Caco-2 (cell line): ENCODE results near the gene PHACTR1. TPM values are rescaled to one million over a fixed set of nuclear protein-coding genes. Genes with fewer than 3 reads are reported as not detected.

Source experiments
- BruUV-seq: library from RNA; stranded (reverse); fragments of 400-500 nt; replicated peaks from 2 replicates; lab custom pipeline; 2021; lab: Mats Ljungman, UMichigan
- CTCF ChIA-PET: fragments of 300-600 bp; sonication (Branson Sonifier 250); formaldehyde crosslinking; loops from one replicate; lab custom pipeline; 2022; ENCODE audit warnings: antibody characterized with exemption; lab: Charles Lee
- POLR2A ChIA-PET: fragments of 300-600 bp; sonication (Branson Sonifier 250); formaldehyde crosslinking; loops from one replicate; lab custom pipeline; 2022; ENCODE audit warnings: antibody characterized with exemption; lab: Charles Lee
- DNase-seq, 2 experiments: peaks; one replicate each; pipeline versions ENCODE4 v3.0.0 to v3.0.0-alpha.2; 2020 to 2022
- H3K27me3 ChIP-seq: replicated peaks from 2 replicates; pipeline ENCODE4 v1.6.0; 2011; ENCODE audit warnings: low read length; ENCODE audit not compliant: control insufficient read depth, insufficient read depth
- H3K36me3 ChIP-seq: 2 replicates; pipeline ENCODE4 v1.5.1; 2011; ENCODE audit warnings: low read length; ENCODE audit not compliant: control insufficient read depth, insufficient read depth
- H3K4me1 ChIP-seq: fragments of 250-450 bp; sonication (Bioruptor Pico); 2 replicates; pipeline ENCODE4 v1.5.1; 2020; ENCODE audit warnings: mild to moderate bottlenecking
- H3K4me3 ChIP-seq: 2 replicates; pipeline ENCODE4 v1.5.1; 2011; ENCODE audit warnings: low read depth, mild to moderate bottlenecking, control low read depth, low read length
- H3K9me3 ChIP-seq: fragments of 250-450 bp; sonication (Bioruptor Pico); 2 replicates; pipeline ENCODE4 v1.5.1; 2020; ENCODE audit warnings: mild to moderate bottlenecking, moderate library complexity
- H3K27ac Mint-ChIP-seq: one replicate; pipeline ENCODE4 v1.8.0; 2022; ENCODE audit warnings: mixed read lengths; ENCODE audit not compliant: unreplicated experiment
- H3K27me3 Mint-ChIP-seq: one replicate; pipeline ENCODE4 v1.8.0; 2022; ENCODE audit warnings: mixed read lengths; ENCODE audit not compliant: insufficient read depth, unreplicated experiment
- H3K36me3 Mint-ChIP-seq: one replicate; pipeline ENCODE4 v1.8.0; 2022; ENCODE audit warnings: mild to moderate bottlenecking, mixed read lengths; ENCODE audit not compliant: insufficient read depth, unreplicated experiment
- H3K4me1 Mint-ChIP-seq: one replicate; pipeline ENCODE4 v1.8.0; 2022; ENCODE audit warnings: low read depth, mixed read lengths; ENCODE audit not compliant: unreplicated experiment
- H3K4me3 Mint-ChIP-seq: one replicate; pipeline ENCODE4 v1.8.0; 2022; ENCODE audit warnings: mild to moderate bottlenecking, moderate library complexity, mixed read lengths; ENCODE audit not compliant: unreplicated experiment
- H3K9me3 Mint-ChIP-seq: one replicate; pipeline ENCODE4 v1.8.0; 2022; ENCODE audit warnings: mixed read lengths; ENCODE audit not compliant: unreplicated experiment
- CTCF ChIP-seq, 2 experiments: fragments of 200-600 bp in 1 of 2; IDR thresholded peaks; 1 replicate in 1 of 2; 2 replicates in 1 of 2; pipeline versions ENCODE4 v1.5.1 to v1.8.0; 2011 to 2022; ENCODE audit warnings: antibody characterized with exemption in 1 of 2, control low read depth in 1 of 2, inconsistent platforms in 1 of 2, low read depth in 1 of 2, low read length in 1 of 2, mild to moderate bottlenecking in 1 of 2, moderate library complexity in 1 of 2; ENCODE audit not compliant: insufficient read depth in 1 of 2, severe bottlenecking in 1 of 2, unreplicated experiment in 1 of 2
- intact Hi-C: fragments of 100-400 bp; cut with micrococcal nuclease; formaldehyde crosslinking; loops from one replicate; pipeline ENCODE4 v1.10.0; 2022; ENCODE audit not compliant: unreplicated experiment
- total RNA-seq: library from RNA; stranded (reverse); gene quantifications from 2 replicates; pipeline ENCODE4 v1.2.3, GENCODE V29; 2022

Gene PHACTR1
- total RNA-seq, 1 experiment from 2014 or later: 0.41 TPM

GRCh38 chr6:13030396-13030795 is 313.8 kb downstream of the PHACTR1 start:
- Histone ChIP-seq H3K4me1 (no peaks in the 10 kb centered on the region), H3K27me3 (no peaks in the 10 kb centered on the region), H3K36me3 (no peaks in the 10 kb centered on the region), H3K4me3 (no peak overlapping the region), H3K9me3 (no peaks in the 10 kb centered on the region)
- CTCF ChIA-PET: no interaction called here
- no peak overlapping the region for H3K27ac Mint-ChIP-seq
- H3K4me3 Mint-ChIP-seq: no peak overlapping the region
- TF ChIP-seq CTCF (IDR thresholded peaks at IDR 0.05; ENCODE audit: insufficient read depth in 1 of 2, low read depth in 1 of 2, low read length in 1 of 2, severe bottlenecking in 1 of 2, unreplicated experiment in 1 of 2): no peak
- H3K36me3 Mint-ChIP-seq: no peaks in the 10 kb centered on the region
- H3K9me3 Mint-ChIP-seq: no peaks in the 10 kb centered on the region
- intact Hi-C loops: no loop called here
- no peaks in the 10 kb centered on the region for H3K4me1 Mint-ChIP-seq
- POLR2A ChIA-PET: no interaction called here
- BruUV-seq: no TSS peak
- H3K27me3 Mint-ChIP-seq: peaks cover 18% of the 10 kb centered on the region
- no peak for DNase-seq

- H3K36me3 ChIP-seq: no peaks in the 10 kb centered on the region
- H3K9me3 ChIP-seq: no peaks in the 10 kb centered on the region
- TF ChIP-seq CTCF (IDR thresholded peaks at IDR 0.05; ENCODE audit: insufficient read depth in 1 of 2, low read depth in 1 of 2, low read length in 1 of 2, severe bottlenecking in 1 of 2, unreplicated experiment in 1 of 2): no peak
- no peak for DNase-seq
- BruUV-seq: no TSS peak
- Mint-ChIP-seq H3K4me3 (no peak overlapping the region), H3K4me1 (no peaks in the 10 kb centered on the region), H3K9me3 (no peaks in the 10 kb centered on the region), H3K27ac (no peak overlapping the region), H3K36me3 (no peaks in the 10 kb centered on the region), H3K27me3 (peaks cover 13% of the 10 kb centered on the region)
- no peaks in the 10 kb centered on the region for H3K27me3 ChIP-seq
- intact Hi-C loops: no loop called here
- CTCF ChIA-PET: no interaction called here
- no peaks in the 10 kb centered on the region for H3K4me1 ChIP-seq
- POLR2A ChIA-PET: no interaction called here
- no peak overlapping the region for H3K4me3 ChIP-seq
Measured at GRCh38 chr6:13032566-13032965, 316.0 kb downstream of the PHACTR1 start.

- no peaks in the 10 kb centered on the region for H3K9me3 ChIP-seq
- no peaks in the 10 kb centered on the region for H3K36me3 Mint-ChIP-seq
- intact Hi-C loops: no loop called here
- H3K9me3 Mint-ChIP-seq: no peaks in the 10 kb centered on the region
- no peak overlapping the region for H3K4me3 ChIP-seq
- no peak for DNase-seq
- no peak for TF ChIP-seq CTCF (IDR thresholded peaks at IDR 0.05; ENCODE audit: insufficient read depth in 1 of 2, low read depth in 1 of 2, low read length in 1 of 2, severe bottlenecking in 1 of 2, unreplicated experiment in 1 of 2)
- no peaks in the 10 kb centered on the region for H3K4me1 Mint-ChIP-seq
- BruUV-seq: no TSS peak
- ChIA-PET CTCF (no interaction called here), POLR2A (no interaction called here)
- no peaks in the 10 kb centered on the region for H3K4me1 ChIP-seq
- H3K4me3 Mint-ChIP-seq: no peak overlapping the region
- H3K27me3 Mint-ChIP-seq: peaks cover 13% of the 10 kb centered on the region
- no peaks in the 10 kb centered on the region for H3K36me3 ChIP-seq
- H3K27ac Mint-ChIP-seq: no peak overlapping the region
- H3K27me3 ChIP-seq: no peaks in the 10 kb centered on the region
Measured at GRCh38 chr6:13033145-13033544, 316.6 kb downstream of the PHACTR1 start.
